ENCODE results near the gene ATP8B4. TPM values are rescaled to one million over a fixed set of nuclear protein-coding genes. Genes with fewer than 3 reads are reported as not detected.

The ATP8B4 gene
- polyA plus RNA-seq, 1 experiment, result 1.0 TPM

GRCh38 chr15:50123861-50124557 lies 5.0 kb upstream of the ATP8B4 start:
- TF ChIP-seq CTCF (IDR thresholded peaks at IDR 0.05; ENCODE audit: low read depth, low read length), result no peak
- CTCF ChIA-PET, result no interaction called here
- no peaks in the 10 kb centered on the region; the same call in 1 of the 2 replicates for H3K9me3 ChIP-seq (ENCODE audit: control insufficient read depth, insufficient read depth, low read length)

GRCh38 chr15:50120729-50121128 lies 1.7 kb upstream of the ATP8B4 start:
- POLR2A ChIA-PET, result no interaction called here
- CTCF ChIA-PET, result no interaction called here
- no peaks in the 10 kb centered on the region for H3K27me3 ChIP-seq (ENCODE audit: control insufficient read depth, insufficient read depth, low read length)
- no peaks in the 10 kb centered on the region; the same call in 1 of the 2 replicates for H3K9me3 ChIP-seq (ENCODE audit: control insufficient read depth, insufficient read depth, low read length)
- no peak for TF ChIP-seq CTCF (IDR thresholded peaks at IDR 0.05; ENCODE audit: low read depth, low read length)
- DNase-seq (ENCODE audit: low read depth, low spot score), result no peak
- H3K4me3 ChIP-seq (ENCODE audit: low read depth, low read length), result no peak overlapping the region
- no peak overlapping the region for H3K27ac ChIP-seq (ENCODE audit: low read depth, low read length)

More at GRCh38 chr15:50123861-50124557, 5.0 kb upstream of the ATP8B4 start:
- H3K4me3 ChIP-seq (ENCODE audit: low read depth, low read length), result no peak overlapping the region
- no peaks in the 10 kb centered on the region for H3K27me3 ChIP-seq (ENCODE audit: control insufficient read depth, insufficient read depth, low read length)
- H3K27ac ChIP-seq (ENCODE audit: low read depth, low read length), result no peak overlapping the region
- no peak for DNase-seq (ENCODE audit: low read depth, low spot score)
- POLR2A ChIA-PET, result no interaction called here

- no peaks in the 10 kb centered on the region for H3K27me3 ChIP-seq (ENCODE audit: control insufficient read depth, insufficient read depth, low read length)
- POLR2A ChIA-PET, result no interaction called here
Measured at GRCh38 chr15:50117431-50118027, 1.5 kb downstream of the ATP8B4 start.

GRCh38 chr15:50116477-50116876 lies 2.6 kb downstream of the ATP8B4 start:
- TF ChIP-seq CTCF (IDR thresholded peaks at IDR 0.05; ENCODE audit: low read depth, low read length), result peak; percentile 32; the same call in 1 of the 2 replicates
- no peak for DNase-seq (ENCODE audit: low read depth, low spot score)
- Histone ChIP-seq H3K9me3 (ENCODE audit: control insufficient read depth, insufficient read depth, low read length) (no peaks in the 10 kb centered on the region), H3K27ac (ENCODE audit: low read depth, low read length) (no peak overlapping the region), H3K27me3 (ENCODE audit: control insufficient read depth, insufficient read depth, low read length) (no peaks in the 10 kb centered on the region), H3K4me3 (ENCODE audit: low read depth, low read length) (no peak overlapping the region)
- ChIA-PET POLR2A (no interaction called here), CTCF (interaction anchor here (0.7 kb wide), 1 partner anchor 54 kb away, joined by 3 read pairs; no protein-coding TSS in a partner anchor)

More at GRCh38 chr15:50117431-50118027, 1.5 kb downstream of the ATP8B4 start:
- Histone ChIP-seq H3K27ac (ENCODE audit: low read depth, low read length) (no peak overlapping the region), H3K9me3 (ENCODE audit: control insufficient read depth, insufficient read depth, low read length) (no peaks in the 10 kb centered on the region), H3K4me3 (ENCODE audit: low read depth, low read length) (no peak overlapping the region)
- CTCF ChIA-PET, result interaction anchor here (0.9 kb wide), 1 partner anchor 54 kb away, joined by 3 read pairs; no protein-coding TSS in a partner anchor
- no peak for TF ChIP-seq CTCF (IDR thresholded peaks at IDR 0.05; ENCODE audit: low read depth, low read length)
- DNase-seq (ENCODE audit: low read depth, low spot score), result no peak
